Small intestine (tissue), 7 donors: ENCODE results near the gene NPBWR2. TPM values are rescaled to one million over a fixed set of nuclear protein-coding genes. Genes with fewer than 3 reads are reported as not detected.

ENCODE experiments used
- DNase-seq, 2 donors: peaks; one replicate each; pipeline versions ENCODE4 v3.0.0 to v3.0.0-alpha.2; 2013
- FAIRE-seq: peaks from 2 replicates; lab custom pipeline; 2012; peaks lifted over from hg19 to GRCh38; lab: Jason Lieb, UNC
- H3K27ac ChIP-seq, 3 donors: one replicate each; pipeline ENCODE4 v1.5.1; 2013; ENCODE audit warnings: low read length in 2 of 3, mild to moderate bottlenecking in 2 of 3, control low read depth in 1 of 3, inconsistent platforms in 1 of 3, low read depth in 1 of 3, moderate library complexity in 1 of 3
- H3K27me3 ChIP-seq, 3 donors: one replicate each; pipeline ENCODE4 v1.6.1; 2013; ENCODE audit warnings: low read length in 3 of 3, inconsistent platforms in 1 of 3; ENCODE audit not compliant: control insufficient read depth in 3 of 3, insufficient read depth in 3 of 3
- H3K36me3 ChIP-seq, 3 donors: one replicate each; pipeline ENCODE4 v1.6.1; 2013; ENCODE audit warnings: low read length in 3 of 3, inconsistent platforms in 1 of 3, low read depth in 1 of 3, mild to moderate bottlenecking in 1 of 3, moderate library complexity in 1 of 3; ENCODE audit not compliant: control insufficient read depth in 3 of 3, insufficient read depth in 2 of 3
- H3K4me1 ChIP-seq, 3 donors: one replicate each; pipeline ENCODE4 v1.6.1; 2013; ENCODE audit warnings: low read length in 2 of 3, inconsistent platforms in 1 of 3, low read depth in 1 of 3, mild to moderate bottlenecking in 1 of 3, moderate library complexity in 1 of 3; ENCODE audit not compliant: control insufficient read depth in 3 of 3, insufficient read depth in 2 of 3
- H3K4me3 ChIP-seq, 3 donors: one replicate each; pipeline ENCODE4 v1.5.1; 2013; ENCODE audit warnings: low read length in 3 of 3, control low read depth in 1 of 3, inconsistent platforms in 1 of 3, low read depth in 1 of 3, mild to moderate bottlenecking in 1 of 3, moderate library complexity in 1 of 3
- H3K9me3 ChIP-seq, 2 donors: one replicate each; pipeline ENCODE4 v1.6.1; 2013; ENCODE audit warnings: low read depth in 1 of 2, low read length in 1 of 2; ENCODE audit not compliant: control insufficient read depth in 2 of 2, insufficient read depth in 1 of 2
- WGBS, 3 donors: extraction: QIAGEN DNeasy Blood & Tissue Kit; methylation state at CpG; one replicate each; pipeline ENCODE4 v1.1.7; 2013; 5-methylcytosine and 5-hydroxymethylcytosine counted together
- polyA plus RNA-seq, 4 donors: library from polyadenylated mRNA; stranded (reverse) in 3 of 4; unstranded in 1 of 4; fragments of 200-250 nt in 3 of 4; fragments of 120-200 nt in 1 of 4; gene quantifications; one replicate each; pipeline versions ENCODE4 v1.2.1 to v1.2.3, GENCODE V29; 2013
- donor health status: healthy with polysubstance abuse.
- donor health status: control.
- donor health status: control.
- donor health status: Bipolar disorder and iron deficiency.
- donor health status: healthy.

Gene NPBWR2
- polyA plus RNA-seq, 4 donors = not detected

- no peaks in the 10 kb centered on the region for H3K9me3 ChIP-seq
- FAIRE-seq (no peak), DNase-seq (no peak)
- H3K4me1 ChIP-seq = no peaks in the 10 kb centered on the region
- H3K4me3 ChIP-seq = no peak overlapping the region
- peaks cover 0 to 31% (median 0%) of the 10 kb centered on the region in 3 donors for H3K36me3 ChIP-seq
- no peaks in the 10 kb centered on the region for H3K27me3 ChIP-seq
- WGBS, 3 donors = 80 to 83% (median 81%) methylated on average over 14 of the region's 14 CpGs
- no peak overlapping the region for H3K27ac ChIP-seq
These were observed 34.8 kb downstream of the NPBWR2 start for GRCh38 chr20:64072498-64073063.

- Histone ChIP-seq H3K36me3 (peaks cover 0 to 39% (median 0%) of the 10 kb centered on the region in 3 donors), H3K9me3 (no peaks in the 10 kb centered on the region), H3K4me1 (no peaks in the 10 kb centered on the region), H3K4me3 (no peak overlapping the region), H3K27ac (no peak overlapping the region), H3K27me3 (no peaks in the 10 kb centered on the region)
- FAIRE-seq = no peak
- WGBS, 3 donors = 84 to 90% (median 88%) methylated on average over 28 to 30 of the region's 30 CpGs
- DNase-seq = no peak
These were observed 35.7 kb downstream of the NPBWR2 start for GRCh38 chr20:64071341-64072332.

GRCh38 chr20:64070244-64070993 lies 36.9 kb downstream of the NPBWR2 start:
- Histone ChIP-seq H3K27ac (no peak overlapping the region), H3K4me3 (no peak overlapping the region), H3K27me3 (no peaks in the 10 kb centered on the region), H3K4me1 (peaks cover 0 to 6% (median 0%) of the 10 kb centered on the region in 3 donors), H3K9me3 (no peaks in the 10 kb centered on the region), H3K36me3 (peaks cover 0 to 39% (median 0%) of the 10 kb centered on the region in 3 donors)
- WGBS, 3 donors = 89 to 95% (median 91%) methylated on average over 31 of the region's 31 CpGs
- FAIRE-seq (no peak), DNase-seq (no peak)

DNA sequence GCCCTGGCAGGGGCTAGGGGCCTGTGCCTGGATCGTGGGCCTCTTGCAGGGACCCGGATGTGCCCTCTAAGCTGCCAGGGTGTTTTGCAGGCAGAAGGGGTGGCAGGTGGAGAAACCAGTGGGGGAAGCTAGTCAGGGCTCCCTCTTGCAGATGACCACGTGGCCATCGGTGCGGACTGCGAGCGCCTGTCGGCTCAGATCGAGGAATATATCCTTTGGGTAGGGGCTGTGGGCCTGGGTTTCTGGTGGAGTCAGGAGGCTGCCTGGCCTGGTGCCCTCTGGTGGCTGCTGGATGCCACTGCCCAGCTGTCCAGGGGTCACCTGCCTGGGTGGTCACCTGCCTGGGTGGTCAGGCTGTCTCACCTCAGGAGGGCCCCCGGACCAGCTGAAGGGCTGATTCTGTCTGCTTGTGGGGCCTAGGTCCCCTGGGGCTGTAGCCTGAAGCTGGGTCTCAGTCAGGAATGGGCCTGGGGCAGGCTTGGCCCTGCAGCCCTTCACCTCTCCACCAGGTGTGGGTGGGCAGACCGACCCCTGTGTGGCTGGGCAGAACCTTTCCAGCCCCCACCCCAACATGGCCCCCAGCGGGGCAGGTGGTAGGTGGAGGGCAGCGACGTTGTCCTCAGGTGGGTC lies 37.6 kb downstream of the NPBWR2 start:
- WGBS, 3 donors = 67 to 74% (median 67%) methylated on average over 14 of the region's 14 CpGs
- no peak for DNase-seq
- no peak overlapping the region for H3K27ac ChIP-seq
- peaks cover 0 to 6% (median 0%) of the 10 kb centered on the region in 3 donors for H3K4me1 ChIP-seq
- H3K9me3 ChIP-seq = no peaks in the 10 kb centered on the region
- H3K27me3 ChIP-seq = no peaks in the 10 kb centered on the region
- H3K4me3 ChIP-seq = no peak overlapping the region
- FAIRE-seq = no peak
- peaks cover 0 to 39% (median 0%) of the 10 kb centered on the region in 3 donors for H3K36me3 ChIP-seq

- Histone ChIP-seq H3K27me3 (no peaks in the 10 kb centered on the region), H3K36me3 (peaks cover 0 to 39% (median 0%) of the 10 kb centered on the region in 3 donors), H3K4me1 (peaks cover 0 to 7% (median 0%) of the 10 kb centered on the region in 3 donors), H3K9me3 (no peaks in the 10 kb centered on the region), H3K4me3 (no peak overlapping the region), H3K27ac (no peak overlapping the region)
- 88 to 92% (median 89%) methylated on average over 16 to 20 of the region's 20 CpGs for WGBS, 3 donors
- DNase-seq (no peak), FAIRE-seq (no peak)
These were observed 38.2 kb downstream of the NPBWR2 start for GRCh38 chr20:64069209-64069613.

GRCh38 chr20:64068386-64069208 lies 38.8 kb downstream of the NPBWR2 start:
- Histone ChIP-seq H3K27me3 (no peaks in the 10 kb centered on the region), H3K9me3 (no peaks in the 10 kb centered on the region), H3K4me3 (no peak overlapping the region), H3K4me1 (peaks cover 0 to 12% (median 0%) of the 10 kb centered on the region in 3 donors), H3K36me3 (peaks cover 0 to 33% (median 0%) of the 10 kb centered on the region in 3 donors), H3K27ac (no peak overlapping the region)
- 76 to 77% (median 76%) methylated on average over 12 of the region's 12 CpGs for WGBS, 3 donors
- FAIRE-seq = no peak
- no peak for DNase-seq

DNA sequence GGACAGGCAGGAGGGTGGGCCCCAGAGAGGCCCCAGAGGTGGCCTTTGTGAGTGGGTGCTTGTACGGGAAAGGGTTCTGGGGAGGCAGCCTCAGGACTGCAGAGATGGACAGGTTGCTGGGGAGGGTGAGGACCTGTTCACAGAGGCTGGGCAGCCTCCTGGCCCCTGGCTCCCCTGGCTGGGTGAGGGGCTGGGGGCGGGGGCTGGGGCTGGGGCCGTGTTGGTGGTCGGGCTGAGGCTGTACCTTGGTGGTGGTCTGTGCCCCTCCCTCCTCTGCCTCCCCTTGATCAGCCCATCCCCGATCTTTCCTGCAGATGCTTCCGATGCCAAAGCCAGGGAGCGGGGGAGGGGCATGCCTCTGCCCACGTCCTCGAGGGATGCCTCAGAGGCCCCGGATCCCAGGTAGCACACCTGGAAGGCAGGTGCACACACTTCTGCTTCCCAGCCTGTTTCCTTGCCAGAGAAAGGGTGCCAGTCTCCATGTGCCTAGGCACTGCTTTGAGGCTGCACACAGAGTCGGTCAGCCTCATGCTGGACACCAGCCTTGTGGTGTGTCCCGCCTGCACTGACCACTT lies 39.5 kb downstream of the NPBWR2 start:
- Histone ChIP-seq H3K4me1 (peaks cover 0 to 12% (median 0%) of the 10 kb centered on the region in 3 donors), H3K27me3 (no peaks in the 10 kb centered on the region), H3K9me3 (no peaks in the 10 kb centered on the region), H3K36me3 (peaks cover 0 to 30% (median 0%) of the 10 kb centered on the region in 3 donors), H3K4me3 (no peak overlapping the region), H3K27ac (no peak overlapping the region)
- FAIRE-seq = no peak
- no peak for DNase-seq
- WGBS, 3 donors = 65 to 73% (median 67%) methylated on average over 9 to 12 of the region's 12 CpGs
